IMR-90 (cell line): ENCODE results near the gene LHPP. TPM values are rescaled to one million over a fixed set of nuclear protein-coding genes. Genes with fewer than 3 reads are reported as not detected.

Source experiments
- ATAC-seq: fragments of 200-7000 bp; cut with Tn5 transposase; 2 replicates; pipeline ENCODE4 v1.9.1; 2020; ENCODE audit warnings: low read depth, mild to moderate bottlenecking, moderate library complexity
- BruUV-seq: library from RNA; stranded (reverse); fragments of 400-500 nt; replicated peaks from 2 replicates; lab custom pipeline; 2021; lab: Mats Ljungman, UMichigan
- CTCF ChIA-PET: fragments of 300-600 bp; formaldehyde crosslinking; extraction: SDS; loops from one replicate; lab custom pipeline; 2021; ENCODE audit warnings: antibody characterized with exemption; lab: Yijun Ruan, JAX
- POLR2A ChIA-PET: fragments of 300-600 bp; sonication (Branson Sonifier 250); formaldehyde crosslinking; loops from one replicate; lab custom pipeline; 2022; ENCODE audit warnings: antibody characterized with exemption; ENCODE audit not compliant: unreplicated experiment; lab: Charles Lee
- DNase-seq: peaks from one replicate; pipeline ENCODE4 v3.0.0; 2013
- H2AFZ ChIP-seq: replicated peaks from 2 replicates; pipeline ENCODE3; 2013; ENCODE audit warnings: low read length, mild to moderate bottlenecking; ENCODE audit not compliant: poor library complexity
- H2AK5ac ChIP-seq: 2 replicates; pipeline ENCODE4 v1.6.1; 2013; ENCODE audit warnings: low read depth, low read length, inconsistent platforms
- H2AK9ac ChIP-seq: replicated peaks from 2 replicates; pipeline ENCODE3; 2013; ENCODE audit warnings: mild to moderate bottlenecking, low read depth, low read length, moderate library complexity; ENCODE audit not compliant: poor library complexity
- H2BK120ac ChIP-seq: 2 replicates; pipeline ENCODE4 v1.6.1; 2013; ENCODE audit warnings: low read depth, low read length, inconsistent platforms
- H2BK15ac ChIP-seq: 3 replicates; pipeline ENCODE4 v1.6.1; 2013; ENCODE audit warnings: low read depth, low read length, inconsistent platforms
- H2BK20ac ChIP-seq: 2 replicates; pipeline ENCODE4 v1.6.1; 2013; ENCODE audit warnings: low read depth, mild to moderate bottlenecking, inconsistent platforms, low read length, moderate library complexity
- H2BK5ac ChIP-seq: 2 replicates; pipeline ENCODE4 v1.6.1; 2013; ENCODE audit warnings: mild to moderate bottlenecking, low read depth, low read length, inconsistent platforms; ENCODE audit not compliant: poor library complexity, severe bottlenecking
- H3K14ac ChIP-seq: replicated peaks from 2 replicates; pipeline ENCODE4 v1.6.1; 2013; ENCODE audit warnings: low read depth, low read length, inconsistent platforms
- H3K18ac ChIP-seq: 2 replicates; pipeline ENCODE4 v1.6.1; 2013; ENCODE audit warnings: low read depth, low read length, control low read depth
- H3K23ac ChIP-seq: 2 replicates; pipeline ENCODE4 v1.6.1; 2013; ENCODE audit warnings: low read depth, low read length, inconsistent platforms
- H3K27ac ChIP-seq: 2 replicates; pipeline ENCODE4 v1.5.1; 2013; ENCODE audit warnings: mild to moderate bottlenecking, control low read depth, low read length; ENCODE audit not compliant: insufficient read depth
- H3K27me3 ChIP-seq: 2 replicates; pipeline ENCODE4 v1.6.1; 2013; ENCODE audit warnings: low read length; ENCODE audit not compliant: control insufficient read depth, insufficient read depth
- H3K36me3 ChIP-seq: 2 replicates; pipeline ENCODE4 v1.6.1; 2013; ENCODE audit warnings: low read length, mixed read lengths; ENCODE audit not compliant: control insufficient read depth, insufficient read depth
- H3K4ac ChIP-seq: 2 replicates; pipeline ENCODE4 v1.6.1; 2013; ENCODE audit warnings: low read depth, low read length, inconsistent platforms
- H3K4me1 ChIP-seq: 2 replicates; pipeline ENCODE4 v1.6.1; 2013; ENCODE audit warnings: low read length, mixed read lengths; ENCODE audit not compliant: control insufficient read depth, insufficient read depth
- H3K4me2 ChIP-seq: 2 replicates; pipeline ENCODE4 v1.6.1; 2013; ENCODE audit warnings: low read depth, mild to moderate bottlenecking, control low read depth, low read length, moderate library complexity
- H3K4me3 ChIP-seq: 2 replicates; pipeline ENCODE4 v1.5.1; 2013; ENCODE audit warnings: low read depth, mild to moderate bottlenecking, control low read depth, low read length, moderate library complexity; ENCODE audit not compliant: insufficient read depth
- H3K56ac ChIP-seq: 2 replicates; pipeline ENCODE4 v1.6.1; 2013; ENCODE audit warnings: low read length, inconsistent platforms; ENCODE audit not compliant: insufficient read depth; ENCODE audit errors: extremely low read depth
- H3K79me1 ChIP-seq, 2 experiments: 2 replicates each; pipeline ENCODE4 v1.6.1; 2013; ENCODE audit warnings: low read length in 2 of 2, inconsistent platforms in 1 of 2, low read depth in 1 of 2
- H3K9ac ChIP-seq: 2 replicates; pipeline ENCODE4 v1.6.1; 2013; ENCODE audit warnings: low read depth, low read length, control low read depth
- H3K9me1 ChIP-seq: 2 replicates; pipeline ENCODE4 v1.6.1; 2013; ENCODE audit warnings: low read length, inconsistent platforms; ENCODE audit not compliant: insufficient read depth
- H3K9me3 ChIP-seq: 2 replicates; pipeline ENCODE4 v1.6.1; 2013; ENCODE audit warnings: low read length; ENCODE audit not compliant: control insufficient read depth, insufficient read depth
- H4K20me1 ChIP-seq: 2 replicates; pipeline ENCODE4 v1.6.1; 2013; ENCODE audit warnings: low read length, inconsistent platforms; ENCODE audit not compliant: insufficient read depth
- H4K5ac ChIP-seq: 2 replicates; pipeline ENCODE4 v1.6.1; 2013; ENCODE audit warnings: mild to moderate bottlenecking, low read depth, low read length, control low read depth
- H4K8ac ChIP-seq, 2 experiments: 2 replicates each; pipeline ENCODE4 v1.6.1; 2013; ENCODE audit warnings: low read depth in 2 of 2, low read length in 2 of 2, control low read depth in 1 of 2, inconsistent platforms in 1 of 2
- H4K91ac ChIP-seq: 2 replicates; pipeline ENCODE4 v1.6.1; 2013; ENCODE audit warnings: low read depth, low read length, inconsistent platforms; ENCODE audit not compliant: insufficient read depth
- CHD1 ChIP-seq: IDR thresholded peaks from 2 replicates; pipeline ENCODE4 v1.6.1; 2012; ENCODE audit warnings: low read depth, low read length, improper control_type of control experiment
- FOS ChIP-seq: fragments of 150-350 bp; IDR thresholded peaks from 2 replicates; pipeline ENCODE4 v1.6.1; 2016; ENCODE audit warnings: low read depth, low read length
- MXI1 ChIP-seq: IDR thresholded peaks from 2 replicates; pipeline ENCODE4 v1.6.1; 2012; ENCODE audit warnings: low read depth, mild to moderate bottlenecking, low read length, moderate library complexity, borderline replicate concordance
- POLR2A ChIP-seq: IDR thresholded peaks from 2 replicates; pipeline ENCODE4 v1.6.1; 2012; ENCODE audit warnings: mild to moderate bottlenecking, low read depth, low read length
- RAD21 ChIP-seq: IDR thresholded peaks from 2 replicates; pipeline ENCODE4 v1.6.1; 2012; ENCODE audit warnings: low read length, improper control_type of control experiment
- SMC3 ChIP-seq: fragments of 150-350 bp; IDR thresholded peaks from 2 replicates; pipeline ENCODE4 v1.6.1; 2016; ENCODE audit warnings: low read depth, mild to moderate bottlenecking, antibody characterized with exemption, low read length, moderate library complexity
- WGBS, 2 experiments: methylation state at CpG; one replicate each; pipeline versions ENCODE4 v1.1.5 to v1.1.7; 2013; ENCODE audit warnings: missing lambda C conversion rate in 2 of 2; ENCODE audit not compliant: insufficient read length in 1 of 2; ENCODE audit errors: extremely low coverage in 2 of 2; 5-methylcytosine and 5-hydroxymethylcytosine counted together
- dilution Hi-C: fragments of 300-500 bp; cut with HindIII; formaldehyde crosslinking; loops from one replicate; pipeline ENCODE4 v1.14.3; 2018; ENCODE audit warnings: low sequenced_read_pairs; ENCODE audit not compliant: unreplicated experiment
- in situ Hi-C: fragments of 300-500 bp; cut with MboI; formaldehyde crosslinking; loops from 3 replicates; pipeline ENCODE4 v1.14.3; 2019; ENCODE audit warnings: low sequenced_read_pairs, inconsistent platforms, mixed read lengths
- intact Hi-C: fragments of 100-400 bp; cut with micrococcal nuclease; formaldehyde crosslinking; loops from 2 replicates; pipeline ENCODE4 v1.10.0; 2022
- polyA plus RNA-seq, 3 experiments: library from polyadenylated mRNA; depleted of rRNA; stranded (reverse); fragments of >200 nt; gene quantifications; 2 replicates each; pipeline ENCODE4 v1.2.3, GENCODE V29; 2012; ENCODE audit warnings: low replicate concordance in 1 of 3
- total RNA-seq: library from RNA; depleted of rRNA; stranded (reverse); fragments of >200 nt; gene quantifications from 2 replicates; pipeline ENCODE4 v1.2.3, GENCODE V29; 2012
- TF ChIP-seq, protein P1 (sequence below): fragments of 150-350 bp; IDR thresholded peaks from 2 replicates; pipeline ENCODE4 v1.6.1; 2016; ENCODE audit warnings: low read depth, mild to moderate bottlenecking, low read length, moderate library complexity, borderline replicate concordance
- TF ChIP-seq, protein P2 (sequence below): fragments of 150-350 bp; IDR thresholded peaks from 2 replicates; pipeline ENCODE4 v1.6.1; 2017; ENCODE audit warnings: mild to moderate bottlenecking, antibody characterized with exemption, low read length, low read depth

LHPP gene
- total and polyA plus RNA-seq, 2 of the 4 experiments (the other 2 are of a cell fraction): 2.7 to 8.3 TPM

DNA sequence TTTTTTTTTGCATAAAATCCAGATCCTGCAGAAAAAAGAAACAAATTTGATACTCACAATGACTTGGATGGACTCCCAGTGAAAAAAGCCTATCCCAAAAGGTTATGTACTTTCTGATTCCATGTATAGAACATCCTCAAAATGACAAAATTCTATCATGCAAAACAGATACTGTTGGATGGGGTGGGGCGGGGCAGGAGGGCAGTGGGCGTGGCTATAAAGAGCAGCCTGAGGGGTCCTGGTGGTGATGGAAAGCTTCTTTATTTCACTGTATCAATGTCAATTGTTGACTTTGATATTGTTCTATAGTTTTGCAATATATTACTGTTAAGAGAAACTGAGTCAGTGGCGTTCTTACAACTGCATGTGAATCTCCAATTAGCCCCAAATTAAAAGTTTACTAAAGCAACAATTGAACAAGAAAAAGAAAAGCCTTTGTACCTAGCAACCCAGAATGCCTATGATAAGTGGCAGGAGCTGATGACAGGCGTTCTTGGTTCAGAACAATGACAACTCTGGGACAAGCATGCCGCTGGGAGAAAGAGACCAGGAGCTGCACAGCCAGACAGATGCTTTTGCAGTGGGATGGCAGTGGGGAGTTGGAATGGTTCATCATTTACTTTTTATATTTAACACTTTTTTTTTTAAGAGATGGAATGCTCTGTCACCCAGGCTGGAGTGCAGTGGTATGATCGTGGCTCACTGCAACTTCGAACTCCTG is 101.9 kb downstream of the LHPP start:
- intact Hi-C loops: no loop called here
- Histone ChIP-seq H3K9me1 (no peaks in the 10 kb centered on the region), H3K9ac (no peak overlapping the region), H4K8ac (no peak overlapping the region), H2AK9ac (no peak overlapping the region), H3K18ac (no peak overlapping the region), H3K56ac (no peak overlapping the region), H2AFZ (no peak overlapping the region), H3K36me3 (no peaks in the 10 kb centered on the region), H4K91ac (no peak overlapping the region), H2BK20ac (no peak overlapping the region), H3K27me3 (peaks cover 14% of the 10 kb centered on the region), H2BK120ac (no peak overlapping the region), H3K14ac (no peak overlapping the region), H2AK5ac (no peak overlapping the region), H4K5ac (no peak overlapping the region), H3K27ac (no peak overlapping the region), H3K23ac (no peak overlapping the region), H3K79me1 (no peaks in the 10 kb centered on the region), H3K9me3 (no peaks in the 10 kb centered on the region), H2BK15ac (no peak overlapping the region), H2BK5ac (no peak overlapping the region), H3K4ac (no peak overlapping the region), H3K4me3 (no peak overlapping the region), H4K20me1 (no peaks in the 10 kb centered on the region), H3K4me2 (no peak overlapping the region), H3K4me1 (no peaks in the 10 kb centered on the region)
- WGBS, 2 experiments: 100% methylated on average over 1 of the region's 7 CpGs; no CpG with 5 or more reads in 1 of the 2 experiments
- DNase-seq (no peak), ATAC-seq (no peak)
- ChIA-PET CTCF (no interaction called here), POLR2A (no interaction called here)
- in situ Hi-C loops: no loop called here
- no TSS peak for BruUV-seq
- dilution Hi-C loops: no loop called here
- TF ChIP-seq MXI1 (no peak), FOS (no peak), POLR2A (no peak), RAD21 (no peak), SMC3 (no peak), CHD1 (no peak)
- TF ChIP-seq, protein P1, sequence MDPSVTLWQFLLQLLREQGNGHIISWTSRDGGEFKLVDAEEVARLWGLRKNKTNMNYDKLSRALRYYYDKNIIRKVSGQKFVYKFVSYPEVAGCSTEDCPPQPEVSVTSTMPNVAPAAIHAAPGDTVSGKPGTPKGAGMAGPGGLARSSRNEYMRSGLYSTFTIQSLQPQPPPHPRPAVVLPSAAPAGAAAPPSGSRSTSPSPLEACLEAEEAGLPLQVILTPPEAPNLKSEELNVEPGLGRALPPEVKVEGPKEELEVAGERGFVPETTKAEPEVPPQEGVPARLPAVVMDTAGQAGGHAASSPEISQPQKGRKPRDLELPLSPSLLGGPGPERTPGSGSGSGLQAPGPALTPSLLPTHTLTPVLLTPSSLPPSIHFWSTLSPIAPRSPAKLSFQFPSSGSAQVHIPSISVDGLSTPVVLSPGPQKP: no peak
- TF ChIP-seq, protein P2, sequence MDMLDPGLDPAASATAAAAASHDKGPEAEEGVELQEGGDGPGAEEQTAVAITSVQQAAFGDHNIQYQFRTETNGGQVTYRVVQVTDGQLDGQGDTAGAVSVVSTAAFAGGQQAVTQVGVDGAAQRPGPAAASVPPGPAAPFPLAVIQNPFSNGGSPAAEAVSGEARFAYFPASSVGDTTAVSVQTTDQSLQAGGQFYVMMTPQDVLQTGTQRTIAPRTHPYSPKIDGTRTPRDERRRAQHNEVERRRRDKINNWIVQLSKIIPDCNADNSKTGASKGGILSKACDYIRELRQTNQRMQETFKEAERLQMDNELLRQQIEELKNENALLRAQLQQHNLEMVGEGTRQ: no peak
